NCI-H345 (cell line): ENCODE data around the gene NPBWR2.

Source experiments
- DNase-seq: peaks from one replicate; lab custom pipeline; 2025; lab: John Stamatoyannopoulos, UW

NPBWR2 gene

GRCh38 chr20:64056639-64056888, 50.8 kb downstream of the NPBWR2 start:
- no peak for DNase-seq

GRCh38 chr20:64055893-64056638, 51.3 kb downstream of the NPBWR2 start:
- DNase-seq = no peak

DNA sequence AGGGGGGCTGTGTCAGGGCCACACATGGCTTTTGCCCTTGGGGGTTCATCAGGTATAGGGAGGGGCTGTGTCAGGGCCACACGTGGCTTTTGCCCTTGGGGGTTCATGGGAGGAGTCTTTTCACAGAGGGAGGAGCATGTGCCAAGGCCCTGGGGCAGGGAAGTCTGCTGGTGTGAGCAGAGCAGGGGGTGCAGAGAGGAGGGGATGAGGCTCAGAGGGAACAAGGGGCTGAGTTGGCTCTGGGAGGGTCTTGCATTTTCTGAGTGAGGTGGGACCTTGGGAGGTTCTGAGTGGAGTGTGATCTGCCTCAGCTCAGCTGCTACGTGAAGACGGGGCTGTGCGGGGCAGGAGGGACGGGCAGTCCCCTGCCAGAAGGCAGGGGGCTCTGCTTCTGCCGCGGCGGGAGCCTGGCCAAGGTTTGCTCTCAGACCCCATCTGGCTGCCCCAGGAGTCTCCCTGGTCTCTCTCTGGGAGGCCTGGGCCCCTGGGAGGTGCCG, 51.9 kb downstream of the NPBWR2 start:
- DNase-seq = no peak

- no peak for DNase-seq
Measured at GRCh38 chr20:64053841-64054661, 53.3 kb downstream of the NPBWR2 start.
